ENCODE measurements around the gene ATOSA.

DNA sequence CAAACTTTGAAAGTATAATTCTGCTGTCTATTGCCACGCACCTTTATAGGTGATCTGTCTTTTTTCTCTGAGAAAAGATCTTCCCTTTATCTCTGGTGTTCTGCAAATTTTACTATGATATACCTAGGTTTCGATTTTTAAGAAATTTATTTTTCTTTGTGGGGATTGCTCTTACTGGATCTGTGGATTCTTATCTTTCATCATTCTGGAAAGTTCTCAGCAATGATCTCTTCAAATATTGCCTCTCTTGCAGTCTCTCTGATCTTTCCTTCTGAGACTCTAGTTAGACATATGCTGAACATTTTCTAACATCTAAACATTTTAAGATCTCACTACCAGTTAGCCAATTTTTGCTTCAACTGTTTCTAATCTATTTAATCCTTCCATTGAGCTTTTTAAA is 47.0 kb upstream of the ATOSA start:
- TF ChIP-seq POLR2A (IDR thresholded peaks at IDR 0.05) (no peak), CTCF (IDR thresholded peaks at IDR 0.05) (no peak)
